ENCODE measurements around the gene MYO6.

The MYO6 gene

GRCh38 chr6:75766387-75766786, 17.3 kb downstream of the MYO6 start:
- DNase-seq (ENCODE audit: low spot score) = no peak

- no peak for DNase-seq (ENCODE audit: low spot score)
Measured at GRCh38 chr6:75770844-75771243, 21.8 kb downstream of the MYO6 start.

DNA sequence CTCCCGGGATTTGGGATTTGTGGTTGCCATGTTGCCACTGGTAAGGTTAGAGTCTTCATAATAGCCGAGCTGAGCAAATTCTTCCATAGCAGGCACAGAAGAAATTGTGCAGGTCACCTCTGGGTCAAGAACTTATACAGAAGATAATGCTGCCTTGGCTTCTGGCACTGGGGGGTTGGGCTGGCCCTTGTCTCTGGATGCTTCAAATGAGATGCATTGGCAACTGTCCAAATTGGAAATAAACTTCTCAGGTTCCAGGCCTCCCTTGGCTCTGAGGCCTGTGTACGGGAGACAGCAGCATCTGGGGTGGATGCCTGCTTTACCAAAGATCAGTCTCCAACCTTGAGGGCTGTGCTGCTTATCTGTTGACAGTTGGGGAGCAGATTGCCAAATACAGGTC, 26.2 kb downstream of the MYO6 start:
- DNase-seq (ENCODE audit: low spot score) = no peak

DNA sequence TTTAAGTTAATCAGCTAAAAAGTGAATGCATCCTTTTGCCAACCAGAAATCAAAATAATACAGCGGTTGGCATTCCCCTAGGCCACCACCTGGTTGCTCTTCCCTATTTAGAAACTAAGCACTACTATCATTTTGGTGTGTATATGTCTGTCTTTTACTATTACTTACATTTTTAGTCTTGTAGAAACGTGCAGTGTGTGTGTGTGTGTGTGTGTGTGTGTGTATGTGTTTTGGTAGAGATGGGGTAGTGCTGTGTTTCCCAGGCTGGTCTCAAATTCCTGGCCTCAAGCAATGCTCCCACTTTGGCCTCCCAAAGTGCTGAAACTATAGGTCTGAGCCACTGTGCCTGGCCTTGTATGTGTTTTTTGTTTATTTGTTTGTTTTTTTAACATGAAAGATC, 27.4 kb downstream of the MYO6 start:
- DNase-seq (ENCODE audit: low spot score) = no peak

- no peak for DNase-seq (ENCODE audit: low spot score)
Measured at GRCh38 chr6:75778757-75779156, 29.7 kb downstream of the MYO6 start.

- DNase-seq (ENCODE audit: low spot score) = no peak
Measured at GRCh38 chr6:75786152-75786551, 37.1 kb downstream of the MYO6 start.

GRCh38 chr6:75788894-75789293, 39.9 kb downstream of the MYO6 start:
- no peak for DNase-seq (ENCODE audit: low spot score)

DNA sequence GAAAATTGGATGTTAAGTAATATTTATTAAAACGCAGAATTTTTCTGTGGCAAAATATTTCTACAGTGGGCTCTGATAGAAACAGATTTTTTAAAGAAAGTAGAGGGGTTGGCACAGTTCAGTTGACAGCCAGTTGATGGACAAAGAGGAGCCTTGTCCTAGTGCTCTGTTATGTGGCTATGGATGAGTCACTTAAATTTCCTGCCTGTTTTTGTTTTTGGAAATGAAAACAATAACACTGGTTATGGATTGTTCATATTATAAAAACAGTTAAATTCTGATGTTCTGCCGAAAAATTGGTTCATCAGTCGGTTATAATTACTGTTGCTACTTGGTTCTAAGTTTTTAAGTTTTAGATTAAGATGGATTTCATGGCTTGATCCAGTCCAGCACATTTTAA, 42.8 kb downstream of the MYO6 start:
- DNase-seq (ENCODE audit: low spot score) = no peak

- DNase-seq (ENCODE audit: low spot score) = no peak
Measured at GRCh38 chr6:75794351-75794846, 45.4 kb downstream of the MYO6 start.

- DNase-seq (ENCODE audit: low spot score) = no peak
Measured at GRCh38 chr6:75794954-75795739, 46.1 kb downstream of the MYO6 start.

DNA sequence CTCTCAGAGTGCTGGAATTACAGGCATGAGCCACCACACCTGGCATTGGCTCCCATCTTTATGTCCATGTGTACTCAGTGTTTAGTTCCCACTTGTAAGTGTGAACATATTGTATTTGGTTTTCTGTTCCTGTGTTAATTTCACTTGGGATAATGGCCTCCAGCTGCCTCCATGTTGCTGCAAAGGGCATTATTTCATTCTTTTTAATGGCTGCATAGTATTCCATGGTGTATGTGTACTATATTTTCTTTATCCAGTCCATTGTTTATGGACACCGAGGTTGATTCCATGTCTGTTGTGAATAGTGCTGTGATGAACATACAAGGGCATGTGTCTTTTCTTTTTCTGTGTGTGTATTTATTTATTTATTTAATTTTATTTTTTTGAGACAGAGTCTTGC, 47.7 kb downstream of the MYO6 start:
- DNase-seq (ENCODE audit: low spot score) = no peak

DNA sequence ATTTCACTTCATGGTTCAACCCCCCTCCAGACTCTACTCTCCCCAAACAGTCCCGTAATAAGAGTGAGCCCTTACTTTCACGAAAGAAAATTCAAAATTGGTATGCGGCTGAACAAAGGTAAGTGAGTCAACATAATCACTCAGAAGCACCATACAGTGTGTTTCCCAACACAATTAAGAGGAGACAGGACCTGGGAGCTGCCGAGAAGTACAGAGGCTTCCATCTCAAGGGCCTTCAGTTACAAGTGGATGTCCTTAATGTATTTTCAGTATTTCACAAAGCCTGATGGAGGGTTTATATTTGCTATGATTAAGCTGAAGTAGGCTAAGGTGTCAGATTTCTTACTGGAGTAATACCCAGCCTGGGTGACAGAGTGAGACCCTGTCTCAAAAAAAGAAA, 51.1 kb downstream of the MYO6 start:
- DNase-seq (ENCODE audit: low spot score) = no peak

DNA sequence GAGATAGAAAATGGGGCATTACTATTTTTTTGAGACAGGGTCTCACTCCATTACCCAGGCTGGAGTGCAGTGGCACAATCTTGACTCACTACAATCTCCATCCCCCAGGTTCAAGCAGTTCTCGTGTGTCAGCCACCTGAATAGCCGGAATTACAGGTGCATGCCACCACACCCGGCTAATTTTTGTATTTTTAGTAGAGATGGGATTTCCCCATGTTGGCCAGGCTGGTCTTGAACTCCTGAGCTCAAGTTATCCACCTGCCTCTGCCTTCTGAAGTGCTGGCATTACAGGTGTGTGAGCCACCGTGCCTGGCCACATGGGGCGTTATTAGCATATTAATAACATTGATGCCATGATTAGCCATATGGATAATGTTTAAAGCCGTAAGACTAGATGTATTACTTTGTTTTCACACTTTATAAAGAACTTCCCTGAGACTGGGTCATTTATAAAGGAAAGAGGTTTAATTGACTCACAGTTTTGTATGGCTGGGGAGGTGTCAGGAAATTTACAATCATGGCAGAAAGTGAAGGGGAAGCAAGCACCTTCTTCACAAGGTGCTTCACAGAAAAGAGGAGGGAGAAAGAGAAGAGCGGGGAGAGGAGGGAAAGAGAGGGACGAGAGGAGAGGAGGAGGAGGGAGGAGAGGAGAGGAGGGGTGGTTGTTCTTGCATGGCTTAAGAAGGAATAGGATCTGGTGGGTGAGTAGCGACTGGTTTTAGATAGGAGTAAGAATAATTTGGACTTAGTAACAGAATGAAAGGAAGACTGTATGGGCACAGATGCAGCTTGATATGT, 51.9 kb downstream of the MYO6 start:
- no peak for DNase-seq (ENCODE audit: low spot score)

DNA sequence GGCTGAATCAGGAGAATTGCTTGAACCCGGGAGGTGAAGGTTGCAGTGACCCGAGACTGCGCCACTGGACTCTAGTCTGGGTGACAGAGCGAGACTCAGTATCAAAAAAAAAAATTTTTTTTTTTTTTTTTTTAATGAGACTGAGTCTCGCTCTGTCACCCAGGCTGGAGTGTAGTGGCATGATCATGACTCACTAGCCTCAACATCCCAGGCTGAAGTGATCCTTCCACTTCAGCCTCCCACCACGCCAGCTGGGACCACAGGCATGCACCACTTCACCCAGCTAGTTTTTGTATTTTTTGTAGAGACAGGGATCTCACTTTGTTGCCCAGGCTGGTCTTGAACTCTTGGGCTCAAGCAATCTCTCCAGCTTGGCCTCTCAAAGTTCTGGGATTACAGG, 53.3 kb downstream of the MYO6 start:
- no peak for DNase-seq (ENCODE audit: low spot score)

DNA sequence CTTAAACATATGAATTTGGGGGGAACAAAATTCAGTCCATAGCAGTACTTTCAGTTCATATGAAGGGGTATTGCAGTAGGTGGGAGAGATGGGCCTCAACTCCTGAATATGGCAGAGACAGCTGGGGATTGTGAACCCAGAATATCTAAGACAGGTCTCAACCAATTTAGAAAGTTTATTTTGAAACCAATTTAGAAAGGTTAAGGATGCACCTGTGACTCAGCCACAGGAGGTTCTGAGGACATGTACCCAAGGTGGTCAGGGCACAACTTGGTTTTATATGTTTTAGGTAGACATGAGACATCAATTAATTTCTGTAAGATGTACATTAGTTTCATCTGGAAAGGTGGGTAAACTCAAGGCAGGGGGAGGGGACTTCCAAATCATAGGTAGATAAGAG, 59.5 kb downstream of the MYO6 start:
- DNase-seq (ENCODE audit: low spot score) = no peak

DNA sequence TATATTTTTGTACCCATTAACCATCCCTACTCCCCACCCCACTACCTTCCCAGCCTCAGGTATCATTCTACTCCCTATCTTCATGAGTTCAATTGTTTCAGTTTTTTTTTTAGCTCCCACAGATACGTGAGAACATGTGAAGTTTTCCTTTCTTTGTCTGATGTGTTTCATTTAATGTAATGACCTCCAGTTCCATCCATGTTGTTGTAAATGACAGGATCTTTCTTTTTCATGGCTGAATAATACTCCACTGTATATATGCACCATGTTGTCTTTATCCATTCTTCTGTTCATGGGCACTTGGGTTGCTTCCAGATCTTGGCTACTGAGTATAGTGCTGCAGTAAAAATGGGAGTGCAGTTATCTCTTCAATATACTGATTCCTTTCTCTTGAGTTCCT, 63.5 kb downstream of the MYO6 start:
- DNase-seq (ENCODE audit: low spot score) = no peak

DNA sequence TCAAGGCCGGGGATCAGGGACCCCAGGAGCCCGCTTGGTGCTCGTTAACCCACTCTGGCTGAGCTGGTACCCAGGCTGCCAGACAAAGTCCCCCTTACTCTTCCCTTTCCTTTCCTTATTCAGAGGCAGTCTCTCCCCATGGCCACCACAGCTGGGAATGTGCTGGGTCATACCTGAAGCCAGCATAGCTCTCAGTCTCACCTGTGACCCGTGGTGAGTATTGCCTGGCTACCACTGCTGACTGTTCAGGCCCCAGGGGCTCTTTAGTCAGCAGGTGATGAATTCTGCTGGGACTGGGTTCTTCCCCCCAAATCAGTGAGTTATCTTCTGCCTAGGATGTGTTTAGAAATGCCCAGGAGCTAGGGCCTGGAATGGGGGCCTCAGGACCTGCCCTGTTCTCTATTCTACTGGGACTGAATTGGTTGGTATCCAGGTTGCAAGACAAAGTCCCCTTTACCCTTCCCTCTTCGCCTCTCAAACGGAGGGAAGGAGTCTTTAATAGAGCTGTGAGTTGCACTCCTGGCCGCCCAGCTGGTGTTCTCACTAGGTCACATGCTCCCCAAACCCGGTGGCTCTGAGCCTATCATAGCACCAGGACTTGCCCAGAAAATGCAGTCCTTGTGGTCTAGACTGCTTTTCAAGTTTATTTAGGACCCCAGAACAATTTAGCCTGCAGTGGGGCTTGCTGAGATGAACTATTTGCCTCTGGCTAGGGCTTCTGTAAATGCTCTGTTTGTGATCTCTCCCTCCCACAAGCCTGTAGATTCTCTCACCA, 64.6 kb downstream of the MYO6 start:
- DNase-seq (ENCODE audit: low spot score) = no peak

DNA sequence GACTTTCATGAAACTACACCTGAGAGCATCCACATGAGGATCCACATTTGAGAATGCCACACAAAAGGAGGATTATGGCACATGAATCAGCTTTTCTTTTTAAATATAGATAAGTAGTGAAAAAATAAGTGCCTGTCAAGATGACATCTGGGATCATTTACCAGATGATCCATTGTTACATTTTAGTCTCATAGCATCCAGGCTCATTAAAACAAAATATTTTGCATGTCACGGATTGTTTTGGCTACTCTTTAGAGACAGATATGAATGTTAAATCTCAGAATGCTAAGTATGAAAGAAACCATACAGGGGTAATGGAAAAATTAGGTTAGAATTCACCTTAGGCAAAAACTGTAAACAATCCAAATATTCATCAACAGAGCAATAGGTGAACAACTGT, 66.7 kb downstream of the MYO6 start:
- DNase-seq (ENCODE audit: low spot score) = no peak

GRCh38 chr6:75818098-75818855, 69.2 kb downstream of the MYO6 start:
- DNase-seq (ENCODE audit: low spot score) = no peak

- no peak for DNase-seq (ENCODE audit: low spot score)
Measured at GRCh38 chr6:75819776-75820487, 70.9 kb downstream of the MYO6 start.

- no peak for DNase-seq (ENCODE audit: low spot score)
Measured at GRCh38 chr6:75824160-75824559, 75.1 kb downstream of the MYO6 start.

Data from HuH-7 (cell line).